Hematopoietic multipotent progenitor cell (in vitro differentiated cells): ENCODE results near the gene MRPL55. TPM values are rescaled to one million over a fixed set of nuclear protein-coding genes. Genes with fewer than 3 reads are reported as not detected.

Source experiments
- DNase-seq, 3 donors: peaks; one replicate each; pipeline ENCODE4 v3.0.0-alpha.2; 2011 to 2015; ENCODE audit warnings: low read depth in 2 of 3, low spot score in 2 of 3
- total RNA-seq: library from RNA; depleted of rRNA; stranded (reverse); fragments of >200 nt; gene quantifications from one replicate; pipeline ENCODE4 v1.2.3, GENCODE V29; 2012

The MRPL55 gene
- total RNA-seq, 1 donor, result 82.7 TPM

DNA sequence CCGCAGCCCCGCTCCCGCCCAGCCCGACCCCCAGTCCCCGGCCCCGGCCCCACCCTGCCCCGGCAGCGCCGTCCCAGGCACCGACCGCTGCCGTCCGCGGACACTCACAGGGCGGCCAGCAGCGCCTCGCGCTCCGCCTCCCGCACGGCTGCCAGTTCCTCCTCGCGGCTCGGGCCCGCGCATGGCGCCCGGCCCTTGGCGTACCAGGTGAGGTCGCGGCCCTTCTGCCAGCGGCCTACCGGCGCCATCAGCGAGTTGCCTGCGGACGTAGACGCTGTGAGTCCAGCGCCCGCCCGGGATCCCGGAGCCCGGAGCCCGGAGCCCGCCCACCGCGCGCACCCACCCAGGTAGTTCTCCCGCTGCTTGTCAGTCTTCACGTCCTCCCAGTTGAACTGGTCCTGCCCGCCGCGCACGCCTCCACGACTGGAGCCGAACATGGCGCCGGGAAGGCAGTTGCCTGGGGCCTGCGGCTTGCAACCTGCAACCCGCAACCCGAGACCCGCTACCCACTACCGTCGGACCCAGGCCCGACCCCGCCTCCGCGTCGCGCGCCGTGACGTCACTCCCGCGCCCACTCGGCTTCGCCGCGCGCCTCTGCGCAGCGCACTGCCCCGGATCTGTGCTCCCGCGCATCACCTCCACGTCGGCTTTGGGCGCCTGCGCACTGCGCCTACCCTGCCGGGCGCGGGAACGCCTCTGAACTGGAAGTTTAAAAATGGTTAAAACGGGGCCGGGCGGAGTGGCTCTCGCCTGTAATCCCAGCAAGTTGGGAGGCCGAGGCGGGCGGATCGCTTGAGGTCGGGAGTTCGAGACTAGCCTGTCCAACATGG lies 6.1 kb downstream of the MRPL55 start, which contains the start of gene C1orf35:
Gene C1orf35, minus strand, starts transcription at position 535 of the 830 bp plus-strand sequence. Its CDS starts 98 bp downstream, at position 437.
- peak; percentile 84 to 95 (median 92) for DNase-seq

DNA sequence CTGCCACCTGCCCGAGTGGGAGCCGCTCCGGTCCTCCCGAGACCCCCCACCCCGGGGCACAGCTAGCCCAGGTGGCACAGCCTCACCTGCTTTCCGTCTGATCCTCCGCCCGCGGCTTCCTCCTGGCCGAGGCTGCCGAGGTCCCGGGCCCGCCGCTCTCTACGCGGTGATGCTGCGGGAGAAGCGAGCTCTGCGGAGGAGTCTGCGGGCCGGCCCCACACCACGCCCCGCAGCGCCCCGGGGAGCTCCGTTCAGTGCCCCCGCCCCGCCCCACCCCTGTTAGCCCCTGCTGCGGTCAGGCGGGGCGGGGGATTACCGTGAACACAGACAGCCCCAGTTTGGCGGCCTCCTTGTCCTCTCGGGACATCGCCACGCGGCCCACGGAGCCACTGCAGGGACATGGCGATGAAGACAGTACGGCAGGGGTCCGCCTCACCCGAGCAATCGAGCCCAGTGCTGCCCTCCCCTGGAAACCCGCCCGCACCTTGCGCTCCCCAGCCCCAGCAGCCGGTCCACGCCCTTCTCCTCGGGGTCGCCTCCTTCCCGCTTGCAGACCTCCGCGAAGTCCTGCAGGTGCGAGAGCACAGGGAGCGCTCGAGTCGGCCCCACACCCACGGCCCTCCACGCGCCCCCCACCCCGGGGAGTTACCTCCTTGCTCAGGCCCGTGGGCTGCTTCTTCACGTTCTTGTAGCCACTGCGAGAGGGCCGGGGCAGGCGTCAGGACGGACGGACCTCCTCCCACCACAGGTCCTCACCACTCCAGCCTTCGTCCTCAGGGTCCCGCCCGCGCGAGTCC lies 6.9 kb downstream of the MRPL55 start:
- DNase-seq, result peak in 1 of 3 donors; percentile 64

DNA sequence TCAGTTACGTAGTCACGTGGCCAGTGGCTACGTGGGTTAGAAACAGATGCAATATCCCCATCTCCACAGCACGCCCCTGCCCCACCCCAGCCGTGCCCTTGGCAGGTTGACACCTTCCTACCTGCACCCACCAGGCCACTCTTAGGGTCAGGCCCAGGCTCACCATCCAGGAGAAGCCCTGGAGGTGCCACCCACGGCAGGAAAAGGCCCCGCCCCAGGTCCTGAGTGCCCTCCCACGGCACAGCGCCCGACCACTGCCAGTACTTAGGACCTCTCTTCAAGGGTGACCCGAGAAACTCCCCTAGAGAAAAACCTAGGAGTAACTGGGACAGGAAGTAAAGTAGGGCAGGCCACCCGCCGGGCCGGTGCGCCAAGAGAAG lies 7.5 kb downstream of the MRPL55 start:
- no peak for DNase-seq

DNA sequence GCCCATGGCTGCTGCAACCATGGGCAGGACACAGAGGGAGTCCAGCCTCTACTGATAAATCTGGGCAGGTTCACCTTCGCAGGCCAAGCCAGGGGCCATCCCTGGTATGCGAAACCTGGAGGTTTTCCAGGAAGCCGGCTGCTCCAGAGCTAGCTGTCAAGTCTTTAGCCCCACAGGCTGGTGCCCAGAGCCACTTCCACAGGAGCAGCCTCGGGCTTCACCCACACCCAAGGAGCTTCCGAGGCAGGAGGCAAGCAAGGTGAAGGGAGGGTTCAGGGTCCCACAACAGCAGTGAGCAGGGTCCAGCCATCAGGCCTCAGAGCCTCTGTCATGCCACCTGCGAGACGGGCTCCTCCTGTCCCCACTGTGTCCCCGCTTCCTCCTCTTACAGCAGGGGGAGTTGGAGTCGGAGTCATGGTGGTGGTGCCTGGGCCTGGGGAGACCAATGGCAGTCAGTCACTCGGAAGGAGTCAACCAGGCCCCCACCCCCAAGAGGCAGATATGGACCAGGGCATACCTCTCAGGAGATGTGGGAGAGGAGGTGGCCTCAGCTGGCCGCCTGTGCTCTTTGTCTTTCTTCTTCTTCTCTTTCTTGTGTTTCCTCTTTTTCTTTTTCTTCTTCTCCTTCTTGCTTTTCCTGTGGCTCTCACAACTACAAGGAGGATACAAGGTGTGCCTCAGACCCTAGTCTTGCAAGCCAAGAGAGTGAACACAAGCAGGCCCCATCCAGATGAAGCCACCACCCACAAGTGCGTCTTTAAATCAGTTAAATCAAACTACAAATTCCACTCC lies 8.1 kb downstream of the MRPL55 start:
- DNase-seq, result no peak

DNA sequence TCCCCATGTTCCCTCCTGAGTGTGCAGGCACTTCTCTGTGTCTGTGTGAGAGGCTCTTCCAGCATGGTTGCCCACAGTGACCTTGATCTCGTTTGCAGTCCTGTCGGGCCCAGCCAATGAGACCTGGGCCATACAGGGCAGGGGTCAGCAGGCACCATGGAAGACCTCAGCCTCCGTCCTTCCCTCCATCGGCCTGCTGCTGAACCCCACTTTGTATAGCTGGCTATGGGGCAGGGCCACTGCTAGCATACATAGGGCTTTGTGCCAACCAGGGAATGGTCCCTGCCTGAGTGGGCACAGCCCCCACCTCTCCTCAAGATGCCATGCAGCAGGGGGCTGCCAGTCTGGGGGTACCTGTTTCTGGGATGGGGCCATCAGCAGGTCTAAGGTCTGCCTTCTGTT lies 9.8 kb downstream of the MRPL55 start:
- DNase-seq, result no peak

DNA sequence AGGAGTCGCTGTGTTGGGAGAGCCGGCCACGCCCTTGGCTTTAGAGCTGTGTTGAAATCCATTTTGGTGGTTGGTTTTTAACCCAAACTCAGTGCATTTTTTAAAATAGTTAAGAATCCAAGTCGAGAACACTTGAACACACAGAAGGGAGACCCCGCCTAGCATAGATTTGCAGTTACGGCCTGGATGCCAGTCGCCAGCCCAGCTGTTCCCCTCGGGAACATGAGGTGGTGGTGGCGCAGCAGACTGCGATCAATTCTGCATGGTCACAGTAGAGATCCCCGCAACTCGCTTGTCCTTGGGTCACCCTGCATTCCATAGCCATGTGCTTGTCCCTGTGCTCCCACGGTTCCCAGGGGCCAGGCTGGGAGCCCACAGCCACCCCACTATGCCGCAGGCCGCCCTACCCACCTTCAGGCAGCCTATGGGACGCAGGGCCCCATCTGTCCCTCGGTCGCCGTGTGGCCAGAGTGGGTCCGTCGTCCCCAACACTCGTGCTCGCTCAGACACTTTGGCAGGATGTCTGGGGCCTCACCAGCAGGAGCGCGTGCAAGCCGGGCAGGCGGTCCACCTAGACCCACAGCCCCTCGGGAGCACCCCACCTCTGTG lies 10.7 kb downstream of the MRPL55 start:
- no peak for DNase-seq

DNA sequence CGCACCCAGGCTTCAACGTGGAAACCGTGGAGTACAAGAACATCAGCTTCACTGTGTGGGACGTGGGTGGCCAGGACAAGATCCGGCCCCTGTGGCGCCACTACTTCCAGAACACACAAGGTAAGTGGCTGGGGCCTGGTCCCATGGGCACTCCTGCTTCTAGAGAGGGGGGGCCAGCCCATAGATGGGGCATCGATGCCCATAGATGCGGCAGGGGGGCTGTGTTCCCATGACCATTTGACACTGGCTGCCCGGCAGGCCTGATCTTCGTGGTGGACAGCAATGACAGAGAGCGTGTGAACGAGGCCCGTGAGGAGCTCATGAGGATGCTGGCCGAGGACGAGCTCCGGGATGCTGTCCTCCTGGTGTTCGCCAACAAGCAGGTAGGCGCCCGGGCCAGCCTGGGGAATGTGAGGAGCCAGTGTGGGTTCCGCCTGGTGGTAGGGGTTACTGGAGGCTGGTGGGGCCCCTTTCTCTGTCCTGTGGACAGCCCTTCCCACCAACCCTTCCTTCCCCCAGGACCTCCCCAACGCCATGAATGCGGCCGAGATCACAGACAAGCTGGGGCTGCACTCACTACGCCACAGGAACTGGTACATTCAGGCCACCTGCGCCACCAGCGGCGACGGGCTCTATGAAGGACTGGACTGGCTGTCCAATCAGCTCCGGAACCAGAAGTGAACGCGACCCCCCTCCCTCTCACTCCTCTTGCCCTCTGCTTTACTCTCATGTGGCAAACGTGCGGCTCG lies 11.6 kb downstream of the MRPL55 start:
- no peak for DNase-seq

DNA sequence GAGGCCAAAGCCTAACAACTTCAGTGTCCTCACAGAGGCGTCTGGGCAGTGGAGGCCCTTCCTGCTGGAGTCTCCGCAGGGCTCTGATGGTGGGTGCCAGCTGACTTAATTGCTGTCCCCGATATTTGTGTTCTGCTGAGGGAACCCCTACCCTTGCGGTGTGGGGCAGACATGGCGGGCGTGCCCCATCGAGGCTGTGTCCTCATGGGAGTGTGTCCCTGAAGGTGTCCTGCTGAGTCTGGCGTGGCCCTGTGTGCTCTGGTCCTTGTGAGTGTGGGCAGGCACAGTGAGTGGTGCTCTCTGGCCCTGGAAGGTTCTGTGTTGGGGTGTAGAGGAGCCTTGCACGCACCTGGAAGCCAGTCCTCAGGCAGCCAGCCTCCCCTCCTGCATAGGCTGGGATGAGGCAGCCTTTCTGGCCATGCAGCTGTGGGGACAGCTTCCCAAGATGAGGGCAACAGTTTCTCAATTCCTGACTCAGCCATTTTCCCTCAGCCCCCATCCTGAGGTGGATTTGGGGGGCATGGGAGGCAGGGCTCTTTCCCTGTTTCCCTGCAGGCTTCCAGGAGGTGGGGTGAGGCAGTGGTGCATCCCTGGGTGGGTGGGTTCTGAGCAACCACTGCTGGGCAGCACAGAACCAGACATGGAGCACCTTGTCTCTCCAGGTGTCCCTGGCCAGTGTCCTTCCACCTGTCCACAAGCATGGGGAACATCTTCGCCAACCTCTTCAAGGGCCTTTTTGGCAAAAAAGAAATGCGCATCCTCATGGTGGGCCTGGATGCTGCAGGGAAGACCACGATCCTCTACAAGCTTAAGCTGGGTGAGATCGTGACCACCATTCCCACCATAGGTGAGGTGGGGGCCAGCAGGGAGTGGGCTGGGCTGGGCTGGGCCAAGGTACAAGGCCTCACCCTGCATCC lies 12.4 kb downstream of the MRPL55 start:
- no peak for DNase-seq

DNA sequence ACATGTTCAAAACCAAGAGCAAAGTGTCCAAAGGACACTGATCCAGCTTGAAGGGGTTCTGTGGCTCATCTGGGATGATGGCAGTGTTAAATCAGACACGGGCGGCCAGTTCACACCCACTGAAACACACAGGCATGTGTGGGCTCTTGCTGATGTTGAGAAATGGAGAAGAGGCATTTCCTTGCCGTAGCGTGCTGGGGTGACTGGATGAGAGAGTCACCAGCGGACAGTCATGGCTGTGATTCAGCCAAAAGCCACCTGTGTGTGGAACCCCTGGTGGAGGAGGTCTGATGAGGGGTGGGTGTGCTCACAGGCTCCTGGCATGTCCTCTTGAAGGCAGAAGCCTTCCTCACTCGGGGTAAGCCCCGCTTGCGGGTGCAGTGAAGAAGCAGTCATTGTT lies 13.2 kb downstream of the MRPL55 start:
- no peak for DNase-seq

DNA sequence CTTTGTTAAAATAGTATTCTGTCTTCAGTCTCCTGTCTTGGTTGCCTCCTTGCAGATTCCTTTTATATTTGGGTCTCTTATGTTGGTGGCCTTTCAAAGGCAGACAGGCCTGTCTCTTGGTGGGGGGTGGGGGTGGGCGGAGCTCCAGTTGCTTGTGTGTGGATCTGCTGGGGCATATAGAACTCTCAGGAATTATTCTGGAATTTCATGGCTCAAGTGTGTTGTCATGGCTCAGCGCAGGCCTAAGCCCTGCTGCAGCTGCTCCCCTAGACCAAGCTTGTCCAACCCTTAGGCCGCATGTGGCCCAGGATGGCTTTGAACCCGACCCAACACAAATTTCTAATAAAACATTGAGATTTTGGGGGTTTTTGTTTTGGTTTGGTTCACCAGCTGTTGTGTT lies 13.9 kb downstream of the MRPL55 start:
- no peak for DNase-seq

DNA sequence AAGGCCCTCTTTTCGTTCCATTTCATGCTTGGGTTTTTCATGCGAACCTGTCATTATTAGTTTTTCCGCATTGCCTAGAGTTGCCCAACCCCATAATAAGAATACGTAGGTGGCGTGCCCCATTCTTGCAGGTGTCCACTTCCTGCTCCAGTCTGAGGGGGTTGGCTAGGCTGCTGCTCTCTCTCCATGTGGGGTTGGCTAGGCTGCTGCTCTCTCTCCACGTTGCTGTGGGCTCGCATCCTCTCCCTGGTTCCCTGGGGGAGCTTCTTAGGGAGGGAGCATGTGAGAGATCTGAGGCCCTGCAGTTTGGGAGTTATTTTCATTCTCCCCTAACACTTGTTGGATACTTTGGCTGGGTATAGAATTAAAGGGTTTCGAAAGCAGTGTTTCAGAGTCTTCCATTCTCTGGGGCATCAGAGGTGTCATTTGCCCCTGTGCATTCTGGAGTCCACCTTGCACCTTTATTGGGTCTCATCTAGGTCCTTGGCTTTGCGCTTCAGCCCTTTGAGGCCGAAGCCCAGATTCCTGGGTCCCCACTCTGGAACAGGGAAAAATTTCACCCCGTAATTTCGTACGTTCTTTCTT lies 14.6 kb downstream of the MRPL55 start:
- DNase-seq, result no peak

DNA sequence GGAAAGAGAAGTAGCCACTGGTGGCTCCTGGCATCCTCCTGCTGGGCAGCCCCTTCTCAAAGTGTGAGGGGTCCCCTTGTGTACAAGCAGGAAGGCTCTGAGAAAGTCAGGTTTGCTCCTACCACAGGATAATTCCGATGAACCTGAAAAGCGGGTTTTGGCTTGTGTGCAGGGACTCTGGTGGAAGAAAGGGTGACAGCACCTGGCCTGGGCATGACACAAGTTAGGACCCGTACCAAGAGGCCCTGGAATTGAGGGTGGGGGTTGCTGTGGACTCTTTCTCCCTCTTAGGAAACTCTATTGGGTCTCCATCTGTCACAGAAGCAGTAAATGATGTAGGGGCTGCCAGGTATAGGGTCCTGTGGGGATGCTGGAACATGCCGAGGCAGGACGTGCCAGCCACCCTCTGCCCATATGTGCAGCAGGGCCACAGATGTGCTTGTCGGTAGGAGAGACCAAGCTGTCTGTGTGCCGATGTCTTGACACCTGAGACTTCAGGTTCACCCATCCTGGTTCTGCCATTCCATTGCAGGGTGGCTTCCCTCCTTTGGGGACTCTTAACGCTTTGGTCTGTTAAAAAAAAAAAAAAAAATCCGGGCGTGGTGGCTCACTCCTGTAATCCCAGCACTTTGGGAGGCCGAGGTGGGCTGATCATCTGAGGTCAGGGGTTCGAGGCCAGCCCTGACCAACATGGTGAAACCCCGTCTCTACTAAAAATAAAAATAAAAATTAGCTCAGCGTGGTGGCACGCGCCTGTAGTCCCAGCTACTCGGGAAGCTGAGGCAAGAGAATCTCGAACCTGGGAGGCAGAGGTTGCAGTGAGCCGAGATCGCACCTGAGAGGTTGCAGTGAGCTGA lies 15.8 kb downstream of the MRPL55 start:
- DNase-seq, result no peak

DNA sequence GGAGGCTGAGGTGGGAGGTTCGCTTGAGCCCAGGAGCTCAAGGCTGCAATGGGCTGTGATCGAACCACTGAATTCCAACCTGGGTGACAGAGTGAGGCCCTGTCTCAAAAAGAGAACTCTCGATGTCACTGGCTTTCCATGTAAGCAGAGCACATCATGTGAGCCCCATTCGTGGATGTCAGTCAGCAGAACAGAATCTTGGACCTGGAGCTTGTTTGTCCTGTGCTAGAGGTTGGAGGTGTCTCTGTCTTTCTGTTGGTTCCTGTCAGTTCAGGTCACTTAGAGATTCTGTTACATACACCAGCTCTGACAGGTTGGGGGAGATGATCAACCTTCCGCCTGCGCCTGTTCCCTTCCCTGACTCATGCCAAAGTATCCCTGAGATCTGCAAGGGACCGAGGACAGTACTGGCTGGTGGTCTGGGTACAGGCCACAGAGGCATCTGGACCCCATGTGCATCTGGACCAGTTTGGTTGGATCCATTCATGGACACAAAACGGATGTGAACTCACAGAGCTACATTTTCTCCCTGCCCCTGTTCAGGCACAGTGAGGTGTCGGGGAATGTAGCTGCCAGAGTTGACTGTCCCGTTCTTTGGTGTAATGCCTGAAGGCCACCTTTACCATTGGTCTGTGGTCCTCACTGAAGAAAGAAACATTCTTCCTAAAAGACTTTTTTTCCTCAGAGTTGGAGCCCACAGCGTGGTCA lies 16.6 kb downstream of the MRPL55 start:
- no peak for DNase-seq

DNA sequence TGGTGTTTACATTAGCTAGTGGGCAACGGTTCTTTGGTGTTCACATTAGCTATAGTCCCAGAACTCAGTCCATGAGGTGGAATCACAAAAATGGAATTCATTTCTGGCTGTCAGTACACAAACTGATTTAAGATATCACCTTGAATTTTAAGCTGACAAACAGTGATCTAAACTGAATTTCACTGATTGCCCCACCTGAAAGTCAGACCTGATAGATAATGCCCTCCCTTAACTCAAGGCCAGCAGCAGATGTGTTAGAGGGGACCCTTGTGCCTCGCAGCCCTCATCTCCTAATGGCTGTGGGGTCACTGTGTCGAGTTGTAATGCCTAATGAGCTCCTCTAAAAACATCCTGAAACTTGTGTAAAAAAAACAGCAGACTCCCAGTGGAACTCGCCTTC lies 18.0 kb downstream of the MRPL55 start:
- no peak for DNase-seq

DNA sequence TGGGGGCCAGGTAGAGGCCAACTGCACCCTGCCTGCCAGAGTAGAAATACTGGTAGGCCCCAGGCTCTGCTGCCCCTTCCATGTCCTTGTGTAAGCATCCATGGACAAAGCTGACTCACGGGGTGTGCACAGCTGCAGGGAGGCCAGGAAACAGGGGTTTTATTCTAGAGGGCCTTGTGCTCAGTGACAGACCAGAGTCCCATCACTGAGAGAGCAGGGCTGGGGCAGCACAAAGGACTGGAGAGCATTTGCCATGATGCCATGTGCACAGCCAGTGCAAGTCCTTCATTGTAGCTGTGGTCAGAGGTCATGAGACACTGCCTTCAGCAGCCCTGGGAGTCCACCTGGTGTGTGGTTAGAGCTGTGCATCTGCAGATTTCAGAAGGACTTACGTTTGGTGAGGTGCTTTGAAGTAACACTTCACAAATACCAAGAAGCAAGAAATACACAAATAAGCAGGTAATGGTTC lies 18.5 kb downstream of the MRPL55 start:
- no peak for DNase-seq

DNA sequence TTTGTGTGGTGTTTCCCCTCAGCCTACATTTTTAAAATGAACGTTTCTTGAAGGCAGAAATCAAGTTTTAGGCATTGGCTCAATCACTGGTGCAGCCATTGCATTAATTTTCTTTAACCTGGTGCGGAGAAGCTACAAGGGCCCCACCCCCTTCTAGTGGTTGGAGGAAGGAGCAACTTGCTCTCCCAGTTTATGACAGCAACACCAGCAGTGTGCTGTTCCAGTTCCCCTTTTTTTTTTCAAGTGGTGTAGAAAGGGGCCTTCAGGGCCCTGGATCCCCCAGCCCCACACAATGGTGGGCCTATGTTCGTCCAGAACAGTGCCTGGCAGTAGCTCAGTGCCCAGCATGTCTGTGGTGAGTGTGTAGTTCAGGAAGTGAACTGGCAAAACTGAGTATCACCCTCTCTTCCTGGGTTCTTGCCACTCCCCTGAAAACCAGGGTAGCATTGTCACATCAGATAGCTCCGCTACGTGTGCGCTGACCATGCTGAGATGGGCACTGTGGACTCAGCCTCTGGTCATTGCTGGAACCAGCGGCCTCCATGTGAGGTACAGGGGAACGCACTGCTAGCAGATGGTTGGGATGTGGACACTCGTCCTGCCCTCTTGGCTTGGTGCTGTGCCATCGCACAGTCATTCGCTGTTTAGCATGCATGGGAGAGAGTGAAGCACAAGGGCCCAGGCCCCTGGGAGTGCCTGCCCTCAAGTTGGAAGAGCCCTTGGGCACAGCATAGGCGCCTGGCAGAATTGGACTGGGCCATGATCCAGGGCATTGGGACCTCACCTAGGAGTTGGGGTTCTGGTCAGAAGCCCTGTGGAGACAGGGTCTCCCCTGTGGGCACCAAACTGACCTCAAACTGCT lies 19.3 kb downstream of the MRPL55 start:
- peak in 1 of 3 donors; percentile 69 for DNase-seq
